ENCODE results near the gene UCHL3. TPM values are rescaled to one million over a fixed set of nuclear protein-coding genes. Genes with fewer than 3 reads are reported as not detected.
A peak's percentile ranks its signal among the peaks of the same experiment; 100 is the strongest.

UCHL3 gene
- polyA plus RNA-seq, 1 donor = 27.3 TPM

GRCh38 chr13:75514080-75514995 is 35.3 kb upstream of the UCHL3 start:
- no peaks in the 10 kb centered on the region for H3K27me3 ChIP-seq (ENCODE audit: control insufficient read depth, insufficient read depth, low read length)
- no peak for DNase-seq
- no peaks in the 10 kb centered on the region for H3K4me1 ChIP-seq (ENCODE audit: control insufficient read depth, insufficient read depth, low read length)
- H3K4me3 ChIP-seq (ENCODE audit: low read length) = no peak overlapping the region
- H3K36me3 ChIP-seq (ENCODE audit: control insufficient read depth, insufficient read depth, low read length) = no peaks in the 10 kb centered on the region
- WGBS (ENCODE audit: insufficient coverage, low lambda C conversion rate) = 100% methylated on average over 1 of the region's 3 CpGs
- peaks cover 6% of the 10 kb centered on the region for H3K9me3 ChIP-seq (ENCODE audit: control insufficient read depth, low read depth, low read length)
- no peak overlapping the region for H3K27ac ChIP-seq (ENCODE audit: low read length)

- H3K36me3 ChIP-seq (ENCODE audit: control insufficient read depth, insufficient read depth, low read length) = no peaks in the 10 kb centered on the region
- H3K27me3 ChIP-seq (ENCODE audit: control insufficient read depth, insufficient read depth, low read length) = no peaks in the 10 kb centered on the region
- peaks cover 6% of the 10 kb centered on the region for H3K9me3 ChIP-seq (ENCODE audit: control insufficient read depth, low read depth, low read length)
- H3K4me3 ChIP-seq (ENCODE audit: low read length) = no peak overlapping the region
- no CpG with 5 or more reads among the region's 30 CpGs for WGBS (ENCODE audit: insufficient coverage, low lambda C conversion rate)
- no peak for DNase-seq
- H3K27ac ChIP-seq (ENCODE audit: low read length) = no peak overlapping the region
- H3K4me1 ChIP-seq (ENCODE audit: control insufficient read depth, insufficient read depth, low read length) = no peaks in the 10 kb centered on the region
Measured at GRCh38 chr13:75518439-75519088, 31.0 kb upstream of the UCHL3 start.

GRCh38 chr13:75521956-75522355 is 27.6 kb upstream of the UCHL3 start:
- H3K36me3 ChIP-seq (ENCODE audit: control insufficient read depth, insufficient read depth, low read length) = peaks cover 4% of the 10 kb centered on the region
- H3K4me3 ChIP-seq (ENCODE audit: low read length) = no peak overlapping the region
- DNase-seq = no peak
- no peaks in the 10 kb centered on the region for H3K27me3 ChIP-seq (ENCODE audit: control insufficient read depth, insufficient read depth, low read length)
- no CpG with 5 or more reads among the region's 3 CpGs for WGBS (ENCODE audit: insufficient coverage, low lambda C conversion rate)
- H3K4me1 ChIP-seq (ENCODE audit: control insufficient read depth, insufficient read depth, low read length) = no peaks in the 10 kb centered on the region
- H3K9me3 ChIP-seq (ENCODE audit: control insufficient read depth, low read depth, low read length) = peaks cover 6% of the 10 kb centered on the region
- no peak overlapping the region for H3K27ac ChIP-seq (ENCODE audit: low read length)

GRCh38 chr13:75530549-75530961 is 19.0 kb upstream of the UCHL3 start:
- DNase-seq = peak; percentile 13 to 57

GRCh38 chr13:75533861-75534260 is 15.7 kb upstream of the UCHL3 start:
- Histone ChIP-seq H3K36me3 (ENCODE audit: control insufficient read depth, insufficient read depth, low read length) (peaks cover 10% of the 10 kb centered on the region), H3K4me3 (ENCODE audit: low read length) (no peak overlapping the region), H3K27me3 (ENCODE audit: control insufficient read depth, insufficient read depth, low read length) (no peaks in the 10 kb centered on the region), H3K4me1 (ENCODE audit: control insufficient read depth, insufficient read depth, low read length) (no peaks in the 10 kb centered on the region), H3K9me3 (ENCODE audit: control insufficient read depth, low read depth, low read length) (no peaks in the 10 kb centered on the region), H3K27ac (ENCODE audit: low read length) (no peak overlapping the region)
- no CpG with 5 or more reads among the region's 1 CpG for WGBS (ENCODE audit: insufficient coverage, low lambda C conversion rate)
- no peak for DNase-seq

More at GRCh38 chr13:75530549-75530961, 19.0 kb upstream of the UCHL3 start:
- Histone ChIP-seq H3K27ac (ENCODE audit: low read length) (no peak overlapping the region), H3K4me3 (ENCODE audit: low read length) (no peak overlapping the region), H3K27me3 (ENCODE audit: control insufficient read depth, insufficient read depth, low read length) (no peaks in the 10 kb centered on the region), H3K36me3 (ENCODE audit: control insufficient read depth, insufficient read depth, low read length) (peaks cover 13% of the 10 kb centered on the region), H3K4me1 (ENCODE audit: control insufficient read depth, insufficient read depth, low read length) (no peaks in the 10 kb centered on the region), H3K9me3 (ENCODE audit: control insufficient read depth, low read depth, low read length) (no peaks in the 10 kb centered on the region)

GRCh38 chr13:75537401-75538365 is 11.9 kb upstream of the UCHL3 start, which contains the start of gene COMMD6:
COMMD6 (minus strand) TSS chr13:75537841; CDS start chr13:75537805, 36 bp downstream.
- no CpG with 5 or more reads among the region's 51 CpGs for WGBS (ENCODE audit: insufficient coverage, low lambda C conversion rate)

GRCh38 chr13:75541287-75541686 is 8.3 kb upstream of the UCHL3 start:
- no peak for DNase-seq
- no CpG with 5 or more reads among the region's 4 CpGs for WGBS (ENCODE audit: insufficient coverage, low lambda C conversion rate)
- H3K36me3 ChIP-seq (ENCODE audit: control insufficient read depth, insufficient read depth, low read length) = no peaks in the 10 kb centered on the region

More at GRCh38 chr13:75537401-75538365, 11.9 kb upstream of the UCHL3 start, which contains the start of gene COMMD6:
- Histone ChIP-seq H3K36me3 (ENCODE audit: control insufficient read depth, insufficient read depth, low read length) (peaks cover 10% of the 10 kb centered on the region), H3K4me3 (ENCODE audit: low read length) (peak within 1 kb of the TSS; percentile 72), H3K27me3 (ENCODE audit: control insufficient read depth, insufficient read depth, low read length) (no peaks in the 10 kb centered on the region), H3K4me1 (ENCODE audit: control insufficient read depth, insufficient read depth, low read length) (no peaks in the 10 kb centered on the region), H3K27ac (ENCODE audit: low read length) (peak within 1 kb of the TSS; percentile 68), H3K9me3 (ENCODE audit: control insufficient read depth, low read depth, low read length) (no peaks in the 10 kb centered on the region)
- peak; percentile 63 to 85 for DNase-seq

GRCh38 chr13:75541961-75542360 is 7.6 kb upstream of the UCHL3 start:
- H3K27ac ChIP-seq (ENCODE audit: low read length) = no peak overlapping the region
- DNase-seq = no peak
- no peaks in the 10 kb centered on the region for H3K4me1 ChIP-seq (ENCODE audit: control insufficient read depth, insufficient read depth, low read length)
- no peaks in the 10 kb centered on the region for H3K27me3 ChIP-seq (ENCODE audit: control insufficient read depth, insufficient read depth, low read length)
- no peaks in the 10 kb centered on the region for H3K9me3 ChIP-seq (ENCODE audit: control insufficient read depth, low read depth, low read length)
- no peak overlapping the region for H3K4me3 ChIP-seq (ENCODE audit: low read length)
- WGBS (ENCODE audit: insufficient coverage, low lambda C conversion rate) = no CpG with 5 or more reads among the region's 1 CpG
- no peaks in the 10 kb centered on the region for H3K36me3 ChIP-seq (ENCODE audit: control insufficient read depth, insufficient read depth, low read length)

More at GRCh38 chr13:75541287-75541686, 8.3 kb upstream of the UCHL3 start:
- H3K27ac ChIP-seq (ENCODE audit: low read length) = no peak overlapping the region
- no peaks in the 10 kb centered on the region for H3K27me3 ChIP-seq (ENCODE audit: control insufficient read depth, insufficient read depth, low read length)
- H3K4me1 ChIP-seq (ENCODE audit: control insufficient read depth, insufficient read depth, low read length) = no peaks in the 10 kb centered on the region
- H3K4me3 ChIP-seq (ENCODE audit: low read length) = no peak overlapping the region
- H3K9me3 ChIP-seq (ENCODE audit: control insufficient read depth, low read depth, low read length) = no peaks in the 10 kb centered on the region

GRCh38 chr13:75544681-75545330 is 4.8 kb upstream of the UCHL3 start:
- Histone ChIP-seq H3K9me3 (ENCODE audit: control insufficient read depth, low read depth, low read length) (no peaks in the 10 kb centered on the region), H3K4me1 (ENCODE audit: control insufficient read depth, insufficient read depth, low read length) (no peaks in the 10 kb centered on the region), H3K27ac (ENCODE audit: low read length) (no peak overlapping the region), H3K27me3 (ENCODE audit: control insufficient read depth, insufficient read depth, low read length) (no peaks in the 10 kb centered on the region), H3K4me3 (ENCODE audit: low read length) (no peak overlapping the region), H3K36me3 (ENCODE audit: control insufficient read depth, insufficient read depth, low read length) (no peaks in the 10 kb centered on the region)
- no peak for DNase-seq
- 100% methylated on average over 2 of the region's 10 CpGs for WGBS (ENCODE audit: insufficient coverage, low lambda C conversion rate)

Measured in large intestine (tissue), 3 donors.